GM18502 (cell line): ENCODE results near the gene EFTUD2.
"Not testable (repeated sequence)": the region's sequence is repeated elsewhere in the genome, so short reads cannot be mapped to it uniquely, and the experiment has no call there.

ENCODE experiments used
- ATAC-seq: cut with Tn5 transposase; IDR thresholded peaks from one replicate; pipeline ENCODE4 v1.9.1; 2021; ENCODE audit warnings: mild to moderate bottlenecking; ENCODE audit not compliant: unreplicated experiment, poor library complexity

Gene EFTUD2

GRCh38 chr17:44899074-44899782 lies at the start of gene EFTUD2:
EFTUD2 (minus strand) TSS chr17:44899445; CDS start chr17:44894521, 4,924 bp downstream.
- ATAC-seq, result peak; percentile 76

- no peak for ATAC-seq
Observed at GRCh38 chr17:44948315-44948795, 49.1 kb upstream of the EFTUD2 start.

- ATAC-seq, result peak; percentile 93
Observed at GRCh38 chr17:44947461-44948314, 48.4 kb upstream of the EFTUD2 start, which contains the start of gene KIF18B. KIF18B (minus strand) TSS chr17:44947773; CDS start chr17:44936344, 11,429 bp downstream.

GRCh38 chr17:44945652-44946051 lies 46.4 kb upstream of the EFTUD2 start:
- not testable (repeated sequence) for ATAC-seq

GRCh38 chr17:44942456-44942855 lies 43.2 kb upstream of the EFTUD2 start:
- no peak for ATAC-seq

- no peak for ATAC-seq
Observed at GRCh38 chr17:44941712-44942331, 42.6 kb upstream of the EFTUD2 start.

GRCh38 chr17:44940768-44941167 lies 41.5 kb upstream of the EFTUD2 start:
- no peak for ATAC-seq

GRCh38 chr17:44940317-44940716 lies 41.1 kb upstream of the EFTUD2 start:
- ATAC-seq, result no peak

- no peak for ATAC-seq
Observed at GRCh38 chr17:44935116-44935515, 35.9 kb upstream of the EFTUD2 start.

GRCh38 chr17:44934745-44935105 lies 35.5 kb upstream of the EFTUD2 start:
- no peak for ATAC-seq

GRCh38 chr17:44933824-44934744 lies 34.8 kb upstream of the EFTUD2 start:
- no peak for ATAC-seq

GRCh38 chr17:44932787-44933097 lies 33.5 kb upstream of the EFTUD2 start:
- ATAC-seq, result no peak

- no peak for ATAC-seq
Observed at GRCh38 chr17:44932096-44932786, 33.0 kb upstream of the EFTUD2 start.

GRCh38 chr17:44931376-44931775 lies 32.1 kb upstream of the EFTUD2 start:
- ATAC-seq, result no peak

GRCh38 chr17:44930667-44931066 lies 31.4 kb upstream of the EFTUD2 start:
- ATAC-seq, result no peak

- ATAC-seq, result no peak
Observed at GRCh38 chr17:44928950-44929720, 29.9 kb upstream of the EFTUD2 start.

GRCh38 chr17:44928136-44928535 lies 28.9 kb upstream of the EFTUD2 start:
- no peak for ATAC-seq

- ATAC-seq, result no peak
Observed at GRCh38 chr17:44927696-44928095, 28.5 kb upstream of the EFTUD2 start.
